ENCODE results near the gene BTBD7.
"Not testable (repeated sequence)": the region's sequence is repeated elsewhere in the genome, so short reads cannot be mapped to it uniquely, and the experiment has no call there.

BTBD7 gene, protein sequence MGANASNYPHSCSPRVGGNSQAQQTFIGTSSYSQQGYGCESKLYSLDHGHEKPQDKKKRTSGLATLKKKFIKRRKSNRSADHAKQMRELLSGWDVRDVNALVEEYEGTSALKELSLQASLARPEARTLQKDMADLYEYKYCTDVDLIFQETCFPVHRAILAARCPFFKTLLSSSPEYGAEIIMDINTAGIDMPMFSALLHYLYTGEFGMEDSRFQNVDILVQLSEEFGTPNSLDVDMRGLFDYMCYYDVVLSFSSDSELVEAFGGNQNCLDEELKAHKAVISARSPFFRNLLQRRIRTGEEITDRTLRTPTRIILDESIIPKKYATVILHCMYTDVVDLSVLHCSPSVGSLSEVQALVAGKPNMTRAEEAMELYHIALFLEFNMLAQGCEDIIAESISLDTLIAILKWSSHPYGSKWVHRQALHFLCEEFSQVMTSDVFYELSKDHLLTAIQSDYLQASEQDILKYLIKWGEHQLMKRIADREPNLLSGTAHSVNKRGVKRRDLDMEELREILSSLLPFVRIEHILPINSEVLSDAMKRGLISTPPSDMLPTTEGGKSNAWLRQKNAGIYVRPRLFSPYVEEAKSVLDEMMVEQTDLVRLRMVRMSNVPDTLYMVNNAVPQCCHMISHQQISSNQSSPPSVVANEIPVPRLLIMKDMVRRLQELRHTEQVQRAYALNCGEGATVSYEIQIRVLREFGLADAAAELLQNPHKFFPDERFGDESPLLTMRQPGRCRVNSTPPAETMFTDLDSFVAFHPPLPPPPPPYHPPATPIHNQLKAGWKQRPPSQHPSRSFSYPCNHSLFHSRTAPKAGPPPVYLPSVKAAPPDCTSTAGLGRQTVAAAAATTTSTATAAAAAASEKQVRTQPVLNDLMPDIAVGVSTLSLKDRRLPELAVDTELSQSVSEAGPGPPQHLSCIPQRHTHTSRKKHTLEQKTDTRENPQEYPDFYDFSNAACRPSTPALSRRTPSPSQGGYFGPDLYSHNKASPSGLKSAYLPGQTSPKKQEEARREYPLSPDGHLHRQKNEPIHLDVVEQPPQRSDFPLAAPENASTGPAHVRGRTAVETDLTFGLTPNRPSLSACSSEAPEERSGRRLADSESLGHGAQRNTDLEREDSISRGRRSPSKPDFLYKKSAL

DNA sequence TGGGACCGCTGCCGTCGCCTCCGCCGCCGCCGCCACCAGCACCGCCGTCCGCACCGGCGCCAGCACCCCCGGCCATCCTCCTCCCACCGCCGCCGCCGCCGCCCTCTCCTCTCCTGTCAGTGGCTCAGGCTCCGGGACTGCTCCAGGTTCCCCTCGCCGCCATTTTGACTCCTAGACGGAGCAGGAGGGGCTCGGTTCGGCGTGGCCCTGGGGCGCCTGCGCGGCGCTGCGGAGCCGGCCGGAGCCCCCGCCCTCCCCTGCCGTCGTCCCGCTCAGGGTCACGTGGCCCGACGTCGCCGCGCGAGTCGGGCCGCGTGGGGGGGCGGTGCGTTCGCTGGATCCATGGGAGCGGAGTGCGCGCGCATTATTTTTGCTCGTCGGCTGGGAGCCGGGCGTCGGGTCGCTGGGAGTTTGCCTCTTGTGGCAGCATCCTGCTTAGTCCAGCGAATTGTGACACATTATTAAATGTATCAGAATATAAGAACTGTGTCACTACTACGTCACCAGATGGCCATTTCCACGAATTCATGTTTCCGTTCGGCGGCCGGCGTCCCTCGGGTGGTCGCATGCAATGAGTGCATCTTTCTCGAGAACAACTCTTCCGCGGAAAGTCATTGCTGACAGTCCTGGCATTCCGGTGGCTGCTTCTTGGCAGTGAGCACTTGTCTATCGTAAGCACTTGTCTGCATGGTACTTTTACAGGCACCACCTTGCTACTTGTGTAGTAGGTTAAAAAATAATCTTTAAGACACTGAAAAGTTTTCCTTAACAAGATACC lies at the start of gene BTBD7:
TSS of gene BTBD7 (minus strand) at position 184 of the 778 bp plus-strand sequence. CDS start 36,985 bp downstream, outside the sequence.
- DNase-seq (ENCODE audit: low spot score) = peak; percentile 99
- TF ChIP-seq, protein P1, sequence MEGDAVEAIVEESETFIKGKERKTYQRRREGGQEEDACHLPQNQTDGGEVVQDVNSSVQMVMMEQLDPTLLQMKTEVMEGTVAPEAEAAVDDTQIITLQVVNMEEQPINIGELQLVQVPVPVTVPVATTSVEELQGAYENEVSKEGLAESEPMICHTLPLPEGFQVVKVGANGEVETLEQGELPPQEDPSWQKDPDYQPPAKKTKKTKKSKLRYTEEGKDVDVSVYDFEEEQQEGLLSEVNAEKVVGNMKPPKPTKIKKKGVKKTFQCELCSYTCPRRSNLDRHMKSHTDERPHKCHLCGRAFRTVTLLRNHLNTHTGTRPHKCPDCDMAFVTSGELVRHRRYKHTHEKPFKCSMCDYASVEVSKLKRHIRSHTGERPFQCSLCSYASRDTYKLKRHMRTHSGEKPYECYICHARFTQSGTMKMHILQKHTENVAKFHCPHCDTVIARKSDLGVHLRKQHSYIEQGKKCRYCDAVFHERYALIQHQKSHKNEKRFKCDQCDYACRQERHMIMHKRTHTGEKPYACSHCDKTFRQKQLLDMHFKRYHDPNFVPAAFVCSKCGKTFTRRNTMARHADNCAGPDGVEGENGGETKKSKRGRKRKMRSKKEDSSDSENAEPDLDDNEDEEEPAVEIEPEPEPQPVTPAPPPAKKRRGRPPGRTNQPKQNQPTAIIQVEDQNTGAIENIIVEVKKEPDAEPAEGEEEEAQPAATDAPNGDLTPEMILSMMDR (IDR thresholded peaks at IDR 0.05; ENCODE audit: extremely low read depth, missing control alignments) = no peak

DNA sequence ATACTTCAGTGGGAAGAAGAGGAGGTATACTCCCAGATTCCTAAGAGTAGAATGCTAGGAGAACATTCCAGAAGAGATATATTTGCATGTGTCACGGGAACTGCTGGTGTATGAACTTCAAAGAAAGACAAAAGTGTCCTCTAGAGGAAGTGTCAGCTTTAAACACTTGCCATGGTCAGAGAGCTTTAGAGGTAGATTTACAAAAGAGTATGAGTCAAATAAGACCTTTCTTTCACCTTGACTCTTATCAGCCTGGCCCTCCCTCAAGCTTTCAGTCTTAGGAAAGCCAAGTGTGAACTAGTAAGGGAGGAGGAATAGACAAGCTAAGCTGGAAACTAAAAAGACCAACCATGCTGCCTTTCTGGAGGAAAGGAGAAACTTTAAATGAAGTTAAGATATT lies 48.8 kb upstream of the BTBD7 start:
- TF ChIP-seq, protein P1 (IDR thresholded peaks at IDR 0.05; ENCODE audit: extremely low read depth, missing control alignments) = no peak

DNA sequence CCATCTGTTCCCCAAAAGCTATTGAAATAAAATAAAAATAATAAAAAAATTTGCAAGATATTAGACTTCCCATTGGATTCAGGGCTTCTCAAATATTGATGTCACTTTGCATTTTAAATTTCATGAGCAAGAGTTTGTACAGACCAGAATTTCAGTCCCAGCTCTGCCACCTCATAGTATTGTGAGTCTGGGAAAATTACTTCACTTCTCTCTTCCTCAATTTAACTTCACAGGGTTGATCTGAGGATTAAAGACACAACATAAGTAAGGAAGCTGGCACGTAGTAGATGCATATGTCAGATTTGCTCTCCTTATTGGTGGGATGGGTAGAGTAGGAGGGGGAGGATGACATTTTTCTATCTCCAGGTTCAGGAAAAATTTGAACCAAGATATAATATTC lies 47.0 kb upstream of the BTBD7 start:
- TF ChIP-seq, protein P1 (IDR thresholded peaks at IDR 0.05; ENCODE audit: extremely low read depth, missing control alignments) = no peak
- DNase-seq (ENCODE audit: low spot score) = no peak

More for the DNA sequence above, 48.8 kb upstream of the BTBD7 start:
- peak; percentile 22 for DNase-seq (ENCODE audit: low spot score)

DNA sequence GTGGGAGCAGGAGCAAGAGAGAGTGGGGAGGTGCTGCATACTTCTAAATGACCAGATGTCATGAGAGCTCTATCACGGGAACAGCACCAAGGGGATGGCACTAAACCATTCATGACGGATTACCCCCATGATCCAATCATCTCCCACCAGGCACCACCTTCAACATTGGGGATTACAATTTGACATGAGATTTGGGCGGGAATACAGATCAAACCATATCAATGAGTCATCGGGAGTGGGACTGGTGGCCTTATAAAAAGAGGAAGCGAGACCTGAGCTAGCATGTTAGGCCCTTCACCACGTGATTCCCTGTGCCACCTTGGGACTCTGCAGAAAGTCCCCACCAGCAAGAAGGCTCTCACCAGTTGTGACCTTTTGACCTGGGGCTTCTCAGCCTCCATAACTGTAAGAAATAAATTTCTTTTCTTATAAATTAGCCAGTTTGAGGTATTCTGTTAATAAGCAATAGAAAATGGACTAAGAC lies 42.9 kb upstream of the BTBD7 start:
- peak; percentile 33 for DNase-seq (ENCODE audit: low spot score)
- TF ChIP-seq, protein P1 (IDR thresholded peaks at IDR 0.05; ENCODE audit: extremely low read depth, missing control alignments) = no peak

DNA sequence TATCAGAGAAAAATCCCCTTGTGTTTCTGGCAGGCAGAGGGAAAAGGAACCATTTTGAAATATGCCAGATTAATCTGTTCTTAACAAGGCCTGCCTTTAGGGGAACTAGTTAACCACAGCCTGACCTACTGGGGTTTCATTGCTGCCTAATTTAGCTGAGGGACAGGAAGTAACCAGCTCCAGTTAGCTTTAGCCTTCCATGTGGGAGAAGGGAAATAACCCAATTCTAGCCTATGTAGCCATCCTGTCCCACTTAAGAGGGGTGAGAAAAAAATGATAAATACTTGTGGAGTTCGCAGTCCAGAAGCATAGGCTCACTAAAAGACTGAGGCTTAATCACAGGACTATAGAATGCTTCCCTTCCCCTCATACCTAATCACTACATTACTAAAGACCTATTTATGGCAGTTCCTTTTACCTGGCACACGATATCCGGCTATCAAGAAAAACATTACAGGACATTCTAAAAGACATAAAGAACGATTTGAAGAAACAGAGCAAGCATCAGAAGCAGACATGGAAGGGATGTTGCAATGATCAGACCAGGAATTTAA lies 37.0 kb upstream of the BTBD7 start:
- peak; percentile 39 for DNase-seq (ENCODE audit: low spot score)
- TF ChIP-seq, protein P1 (IDR thresholded peaks at IDR 0.05; ENCODE audit: extremely low read depth, missing control alignments) = no peak

DNA sequence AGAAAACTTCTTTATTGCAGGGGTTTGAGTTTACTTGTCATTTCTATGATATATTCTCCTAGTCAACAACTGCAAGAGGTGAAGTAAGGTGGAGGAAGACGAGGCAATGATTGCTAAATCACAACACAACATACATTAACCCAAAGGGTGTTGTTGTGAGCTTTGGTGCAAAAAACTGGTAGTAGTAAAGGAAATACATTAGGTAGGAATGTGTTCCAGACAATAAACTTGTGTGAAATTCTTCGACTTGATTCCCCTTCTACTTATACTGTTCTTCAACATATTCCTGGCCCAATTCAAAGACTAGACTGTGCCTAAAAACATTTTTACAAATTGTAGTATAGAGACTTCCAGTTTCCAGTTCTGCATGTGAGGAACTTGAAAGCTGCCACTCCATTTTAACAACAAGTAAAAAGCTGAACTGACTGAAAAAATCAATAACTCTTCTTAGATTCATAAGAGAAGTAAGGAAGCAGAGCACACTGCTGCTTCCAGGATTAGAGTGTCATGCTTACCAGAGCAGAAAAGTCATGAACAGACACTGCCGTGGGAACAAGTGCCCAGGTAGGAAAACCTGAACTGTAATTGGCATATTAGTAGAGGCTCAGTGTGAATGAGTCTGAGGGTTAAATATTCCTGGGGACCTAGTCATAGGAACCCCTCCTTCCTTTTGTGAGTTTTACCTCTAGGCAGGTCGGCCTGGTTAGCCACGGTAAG lies 36.3 kb upstream of the BTBD7 start:
- TF ChIP-seq, protein P1 (IDR thresholded peaks at IDR 0.05; ENCODE audit: extremely low read depth, missing control alignments) = no peak
- DNase-seq (ENCODE audit: low spot score) = no peak

DNA sequence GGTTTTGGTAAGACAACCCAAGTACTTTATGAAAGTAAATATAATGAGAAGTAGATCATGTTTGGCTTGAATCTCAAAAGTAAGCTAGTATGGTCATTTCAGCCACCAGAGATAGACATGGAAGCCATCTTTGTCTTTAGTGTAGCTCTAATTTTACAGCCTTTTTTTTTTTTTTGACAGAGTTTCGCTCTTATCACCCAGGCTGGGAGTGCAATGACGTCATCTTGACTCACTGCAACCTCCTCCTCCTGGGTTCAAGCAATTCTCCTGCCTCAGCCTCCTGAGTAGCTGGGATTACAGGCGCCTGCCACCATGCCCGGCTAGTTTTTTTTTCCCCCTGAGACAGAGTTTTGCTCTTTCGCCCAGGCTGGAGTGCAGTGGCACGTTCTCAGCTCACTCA lies 22.0 kb upstream of the BTBD7 start:
- not testable (repeated sequence) for DNase-seq (ENCODE audit: low spot score)

Data from GM20000 (cell line).